GM04503 (cell line): ENCODE data around the gene PMS1.
"Not testable (repeated sequence)": the region's sequence is repeated elsewhere in the genome, so short reads cannot be mapped to it uniquely, and the experiment has no call there.

ENCODE experiments used
- DNase-seq: peaks from one replicate; pipeline ENCODE4 v3.0.0-alpha.2; 2012; ENCODE audit warnings: low read depth

The PMS1 gene

GRCh38 chr2:189818249-189819038 is 34.2 kb downstream of the PMS1 start:
- no peak for DNase-seq

GRCh38 chr2:189819297-189819704 is 35.1 kb downstream of the PMS1 start:
- peak; percentile 80 for DNase-seq

- no peak for DNase-seq
Measured at GRCh38 chr2:189821953-189822748, 37.9 kb downstream of the PMS1 start.

- DNase-seq, result no peak
Measured at GRCh38 chr2:189824694-189825396, 40.6 kb downstream of the PMS1 start.

GRCh38 chr2:189826039-189826438 is 41.8 kb downstream of the PMS1 start:
- no peak for DNase-seq

GRCh38 chr2:189829102-189829833 is 45.0 kb downstream of the PMS1 start:
- DNase-seq, result no peak

- no peak for DNase-seq
Measured at GRCh38 chr2:189830510-189830909, 46.3 kb downstream of the PMS1 start.

- DNase-seq, result no peak
Measured at GRCh38 chr2:189834059-189834458, 49.8 kb downstream of the PMS1 start.

- not testable (repeated sequence) for DNase-seq
Measured at GRCh38 chr2:189834642-189835041, 50.4 kb downstream of the PMS1 start.

GRCh38 chr2:189835855-189836558 is 51.8 kb downstream of the PMS1 start:
- DNase-seq, result no peak

- peak; percentile 88 for DNase-seq
Measured at GRCh38 chr2:189836644-189837043, 52.4 kb downstream of the PMS1 start.

- no peak for DNase-seq
Measured at GRCh38 chr2:189837326-189837725, 53.1 kb downstream of the PMS1 start.

GRCh38 chr2:189841019-189841418 is 56.8 kb downstream of the PMS1 start:
- no peak for DNase-seq

- DNase-seq, result peak; percentile 39
Measured at GRCh38 chr2:189848276-189848675, 64.0 kb downstream of the PMS1 start.

GRCh38 chr2:189849550-189849949 is 65.3 kb downstream of the PMS1 start:
- no peak for DNase-seq

- DNase-seq, result no peak
Measured at GRCh38 chr2:189851174-189851826, 67.0 kb downstream of the PMS1 start.

- DNase-seq, result no peak
Measured at GRCh38 chr2:189854187-189854586, 69.9 kb downstream of the PMS1 start.

GRCh38 chr2:189854940-189855339 is 70.7 kb downstream of the PMS1 start:
- DNase-seq, result no peak

- no peak for DNase-seq
Measured at GRCh38 chr2:189858291-189858690, 74.0 kb downstream of the PMS1 start.

GRCh38 chr2:189860161-189860560 is 75.9 kb downstream of the PMS1 start:
- DNase-seq, result no peak

- DNase-seq, result no peak
Measured at GRCh38 chr2:189862751-189863150, 78.5 kb downstream of the PMS1 start.
